Neural crest cell (in vitro differentiated cells): ENCODE results near the gene OR51G2. TPM values are rescaled to one million over a fixed set of nuclear protein-coding genes. Genes with fewer than 3 reads are reported as not detected.

Source experiments
- DNase-seq: peaks from one replicate; pipeline ENCODE4 v3.0.0; 2021; ENCODE audit warnings: low read depth, mixed read lengths, low spot score
- H3K27ac Mint-ChIP-seq: one replicate; pipeline ENCODE4 v1.8.0; 2021; ENCODE audit warnings: mild to moderate bottlenecking, mixed read lengths; ENCODE audit not compliant: unreplicated experiment
- H3K27me3 Mint-ChIP-seq: 2 replicates; pipeline ENCODE4 v1.8.0; 2021; ENCODE audit warnings: low read depth, mild to moderate bottlenecking, mixed read lengths
- H3K36me3 Mint-ChIP-seq: 2 replicates; pipeline ENCODE4 v1.8.0; 2021; ENCODE audit warnings: low read depth, mild to moderate bottlenecking, mixed read lengths
- H3K4me1 Mint-ChIP-seq: 2 replicates; pipeline ENCODE4 v1.8.0; 2021; ENCODE audit warnings: mixed read lengths
- H3K4me3 Mint-ChIP-seq: one replicate; pipeline ENCODE4 v1.8.0; 2021; ENCODE audit warnings: mild to moderate bottlenecking, mixed read lengths
- H3K9me3 Mint-ChIP-seq: 2 replicates; pipeline ENCODE4 v1.8.0; 2021; ENCODE audit warnings: mixed read lengths
- total RNA-seq: library from RNA; stranded (reverse); gene quantifications from 2 replicates; pipeline ENCODE4 v1.2.1, GENCODE V29; 2021
- TF ChIP-seq, protein P1 (sequence below): fragments of 200-600 bp; sonication (generic); conservative IDR thresholded peaks from 2 replicates; pipeline ENCODE4 v1.5.0; 2021; ENCODE audit warnings: antibody characterized with exemption, mild to moderate bottlenecking

OR51G2 gene
- total RNA-seq, 1 donor from 2014 or later = not detected

DNA sequence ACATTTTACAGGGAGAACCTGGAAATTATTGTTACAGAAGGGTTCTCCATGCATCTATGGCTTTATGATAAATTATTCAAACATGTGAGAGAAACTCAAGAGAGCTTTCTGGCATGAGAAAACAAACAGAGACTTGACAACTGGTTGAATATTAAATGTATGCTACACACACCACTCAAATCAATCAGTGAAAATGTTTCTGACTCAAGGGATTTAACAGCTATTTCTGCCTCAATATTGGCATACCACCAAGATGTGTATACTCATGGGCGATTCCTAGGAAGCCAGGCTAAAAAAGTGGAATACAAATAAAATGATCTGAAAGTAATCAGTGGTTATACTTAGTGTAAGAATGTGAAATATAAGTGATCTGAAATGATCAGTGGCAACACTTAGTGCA is 53.3 kb downstream of the OR51G2 start:
- Mint-ChIP-seq H3K27ac (no peak overlapping the region), H3K4me3 (no peak overlapping the region), H3K36me3 (no peaks in the 10 kb centered on the region), H3K27me3 (peaks cover 2% of the 10 kb centered on the region), H3K4me1 (no peaks in the 10 kb centered on the region), H3K9me3 (peaks cover 5% of the 10 kb centered on the region)
- TF ChIP-seq, protein P1, sequence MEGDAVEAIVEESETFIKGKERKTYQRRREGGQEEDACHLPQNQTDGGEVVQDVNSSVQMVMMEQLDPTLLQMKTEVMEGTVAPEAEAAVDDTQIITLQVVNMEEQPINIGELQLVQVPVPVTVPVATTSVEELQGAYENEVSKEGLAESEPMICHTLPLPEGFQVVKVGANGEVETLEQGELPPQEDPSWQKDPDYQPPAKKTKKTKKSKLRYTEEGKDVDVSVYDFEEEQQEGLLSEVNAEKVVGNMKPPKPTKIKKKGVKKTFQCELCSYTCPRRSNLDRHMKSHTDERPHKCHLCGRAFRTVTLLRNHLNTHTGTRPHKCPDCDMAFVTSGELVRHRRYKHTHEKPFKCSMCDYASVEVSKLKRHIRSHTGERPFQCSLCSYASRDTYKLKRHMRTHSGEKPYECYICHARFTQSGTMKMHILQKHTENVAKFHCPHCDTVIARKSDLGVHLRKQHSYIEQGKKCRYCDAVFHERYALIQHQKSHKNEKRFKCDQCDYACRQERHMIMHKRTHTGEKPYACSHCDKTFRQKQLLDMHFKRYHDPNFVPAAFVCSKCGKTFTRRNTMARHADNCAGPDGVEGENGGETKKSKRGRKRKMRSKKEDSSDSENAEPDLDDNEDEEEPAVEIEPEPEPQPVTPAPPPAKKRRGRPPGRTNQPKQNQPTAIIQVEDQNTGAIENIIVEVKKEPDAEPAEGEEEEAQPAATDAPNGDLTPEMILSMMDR = no peak
- DNase-seq = no peak

DNA sequence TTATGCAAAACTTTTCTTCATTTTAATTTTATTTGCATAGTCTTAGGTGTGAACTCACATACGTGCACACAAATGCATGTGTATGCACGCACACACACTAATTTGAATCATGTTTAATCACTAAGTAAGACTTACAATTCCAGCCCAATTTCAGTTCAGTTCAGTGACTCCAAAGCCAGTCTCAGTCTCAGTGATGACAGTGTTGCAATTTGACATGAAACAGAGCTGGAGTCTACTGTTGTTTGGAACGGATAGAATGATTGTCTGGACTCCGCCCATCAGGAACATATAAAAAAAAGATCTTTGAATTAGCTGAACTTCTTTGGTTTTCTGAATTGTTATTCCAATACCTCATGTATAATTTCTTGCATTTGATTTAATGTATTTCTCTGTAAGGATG is 55.3 kb downstream of the OR51G2 start:
- Mint-ChIP-seq H3K9me3 (peaks cover 9% of the 10 kb centered on the region), H3K36me3 (no peaks in the 10 kb centered on the region), H3K4me1 (no peaks in the 10 kb centered on the region), H3K27me3 (peaks cover 2% of the 10 kb centered on the region), H3K27ac (no peak overlapping the region), H3K4me3 (no peak overlapping the region)
- TF ChIP-seq, protein P1 = no peak
- DNase-seq = no peak

Other genes with a start within 250 kb of the OR51G2 start
- not detected in 2 replicates for gene OR51E2, start 221.5 kb downstream of the OR51G2 start, total RNA-seq
- not detected in 2 replicates for gene MMP26, start 214.6 kb downstream of the OR51G2 start, total RNA-seq
- gene OR51F1, start 149.4 kb downstream of the OR51G2 start, total RNA-seq = not detected in 2 replicates
- not detected in 2 replicates for gene OR52R1, start 115.0 kb downstream of the OR51G2 start, total RNA-seq
- gene OR51F2, start 98.0 kb downstream of the OR51G2 start, total RNA-seq = not detected in 2 replicates
- gene OR51S1, start 70.1 kb downstream of the OR51G2 start, total RNA-seq = not detected in 2 replicates
- gene OR51T1, start 37.5 kb downstream of the OR51G2 start, total RNA-seq = not detected in 2 replicates
- not detected in 2 replicates for gene OR51A7, start 15.6 kb downstream of the OR51G2 start, total RNA-seq
- not detected in 2 replicates for gene OR51G1, start 5.0 kb upstream of the OR51G2 start, total RNA-seq
- not detected in 2 replicates for gene OR51A4, start 28.3 kb upstream of the OR51G2 start, total RNA-seq
- not detected in 2 replicates for gene OR51A2, start 36.4 kb upstream of the OR51G2 start, total RNA-seq
- gene OR51L1, start 75.5 kb upstream of the OR51G2 start, total RNA-seq = not detected in 2 replicates
- gene OR52J3, start 127.2 kb upstream of the OR51G2 start, total RNA-seq = not detected in 2 replicates
- gene OR52E2, start 140.3 kb upstream of the OR51G2 start, total RNA-seq = not detected in 2 replicates
- gene OR52E1, start 150.2 kb upstream of the OR51G2 start, total RNA-seq = not detected in 2 replicates
- not detected in 2 replicates for gene OR52A5, start 219.0 kb upstream of the OR51G2 start, total RNA-seq
- gene OR52A1, start 235.4 kb upstream of the OR51G2 start, total RNA-seq = not detected in 2 replicates